ENCODE measurements around the gene RAMP3. TPM values are rescaled to one million over a fixed set of nuclear protein-coding genes. Genes with fewer than 3 reads are reported as not detected.

Gene RAMP3
- total and polyA plus RNA-seq, 2 donors (not counting 1 experiment from before 2014, with no cell fraction given), result not detected

DNA sequence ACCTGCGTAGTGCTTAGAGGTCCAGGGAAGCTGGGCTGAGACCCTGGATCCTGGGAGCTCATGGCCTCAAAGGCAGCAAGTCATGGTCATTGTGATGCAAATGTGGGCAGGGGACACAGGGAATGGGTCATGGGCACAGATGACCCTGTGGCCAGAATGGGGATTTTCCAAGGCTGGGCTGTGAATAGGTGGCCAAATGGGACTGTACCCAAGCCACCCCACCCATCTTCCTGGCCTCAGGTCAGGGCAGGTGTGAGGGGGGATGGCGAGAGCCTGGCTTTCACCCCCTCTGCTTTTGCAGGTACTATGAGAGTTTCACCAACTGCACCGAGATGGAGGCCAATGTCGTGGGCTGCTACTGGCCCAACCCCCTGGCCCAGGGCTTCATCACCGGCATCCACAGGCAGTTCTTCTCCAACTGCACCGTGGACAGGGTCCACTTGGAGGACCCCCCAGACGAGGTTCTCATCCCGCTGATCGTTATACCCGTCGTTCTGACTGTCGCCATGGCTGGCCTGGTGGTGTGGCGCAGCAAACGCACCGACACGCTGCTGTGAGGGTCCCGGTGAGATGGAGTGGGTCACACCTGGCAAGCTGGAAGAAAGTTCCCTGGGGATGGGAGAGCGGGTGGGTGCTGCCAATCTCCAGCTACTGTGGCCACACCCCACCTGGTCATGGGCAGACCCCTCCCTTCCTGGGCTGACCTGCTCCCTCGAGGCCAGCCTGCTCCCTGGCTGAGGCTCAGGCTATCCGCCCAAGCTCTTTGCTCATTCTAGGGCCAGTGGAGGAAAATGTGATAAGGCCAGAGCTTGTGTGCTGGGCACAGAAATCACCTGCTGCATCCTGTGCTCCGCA lies 25.5 kb downstream of the RAMP3 start:
- ChIA-PET CTCF (no interaction called here), POLR2A (no interaction called here)
- intact Hi-C loops (cut with micrococcal nuclease), result no loop called here
- Histone ChIP-seq H3K9ac (ENCODE audit: low read length) (no peak overlapping the region), H3K4me2 (replicated peaks; ENCODE audit: low read depth, low read length, poor library complexity, severe bottlenecking) (no peak overlapping the region), H2AFZ (ENCODE audit: insufficient read depth, low read depth, low read length, poor library complexity, severe bottlenecking) (no peak overlapping the region), H3K9me3 (ENCODE audit: control extremely low read depth in 1 of 3, control insufficient read depth in 2 of 3, insufficient read depth in 1 of 3, low read length in 2 of 3) (no peaks in the 10 kb centered on the region), H3K36me3 (replicated peaks in 1 of 2; ENCODE audit: control extremely low read depth in 1 of 2, control insufficient read depth in 1 of 2, extremely low read depth in 1 of 2, insufficient read depth in 2 of 2, low read length in 1 of 2) (no peaks in the 10 kb centered on the region), H3K4me1 (ENCODE audit: control insufficient read depth in 2 of 2, insufficient read depth in 2 of 2, low read length in 2 of 2) (no peaks in the 10 kb centered on the region), H3K79me2 (ENCODE audit: control insufficient read depth, insufficient read depth, low read length) (no peaks in the 10 kb centered on the region), H3K4me3 (ENCODE audit: control extremely low read depth in 1 of 5, extremely low read depth in 1 of 5, insufficient read depth in 1 of 5, low read depth in 2 of 5, low read length in 4 of 5) (no peak overlapping the region), H3K27ac (ENCODE audit: low read length in 2 of 2) (no peak overlapping the region), H4K20me1 (ENCODE audit: control insufficient read depth, insufficient read depth, low read length, poor library complexity, severe bottlenecking) (no peaks in the 10 kb centered on the region), H3K27me3 (replicated peaks in 1 of 4; ENCODE audit: control extremely low read depth in 1 of 4, control insufficient read depth in 3 of 4, insufficient read depth in 4 of 4, low read length in 3 of 4) (peaks cover 0 to 2% (median 1%) of the 10 kb centered on the region in 4 experiments)
- no peak for DNase-seq
- ATAC-seq (ENCODE audit: low read depth), result no peak
- H3K4me3 Mint-ChIP-seq, result no peak overlapping the region
- no peaks in the 10 kb centered on the region for H3K9me3 Mint-ChIP-seq (ENCODE audit: insufficient read depth)
- 93% methylated on average over 21 of the region's 21 CpGs for WGBS (ENCODE audit: insufficient coverage)
- H3K27ac Mint-ChIP-seq, result no peak overlapping the region
- no peaks in the 10 kb centered on the region for H3K4me1 Mint-ChIP-seq
- peaks cover 19% of the 10 kb centered on the region for H3K27me3 Mint-ChIP-seq
- TF ChIP-seq EZH2 (IDR thresholded peaks at IDR 0.05; ENCODE audit: borderline replicate concordance, insufficient read depth, low read depth, low read length, poor library complexity, severe bottlenecking), result no peak
- TF ChIP-seq CTCF (IDR thresholded peaks at IDR 0.05), result no peak

GRCh38 chr7:45183711-45184210 lies 26.2 kb downstream of the RAMP3 start:
- peaks cover 21% of the 10 kb centered on the region for H3K27me3 Mint-ChIP-seq
- H3K79me2 ChIP-seq (ENCODE audit: control insufficient read depth, insufficient read depth, low read length), result no peaks in the 10 kb centered on the region
- H3K4me1 ChIP-seq (ENCODE audit: control insufficient read depth in 2 of 2, insufficient read depth in 2 of 2, low read length in 2 of 2), result no peaks in the 10 kb centered on the region
- CTCF ChIA-PET, result no interaction called here
- no peak overlapping the region for H3K4me3 ChIP-seq (ENCODE audit: control extremely low read depth in 1 of 5, extremely low read depth in 1 of 5, insufficient read depth in 1 of 5, low read depth in 2 of 5, low read length in 4 of 5)
- intact Hi-C loops (cut with micrococcal nuclease), result no loop called here
- no peak overlapping the region for H3K4me2 ChIP-seq (replicated peaks; ENCODE audit: low read depth, low read length, poor library complexity, severe bottlenecking)
- TF ChIP-seq EZH2 (IDR thresholded peaks at IDR 0.05; ENCODE audit: borderline replicate concordance, insufficient read depth, low read depth, low read length, poor library complexity, severe bottlenecking), result no peak
- no peak for TF ChIP-seq CTCF (IDR thresholded peaks at IDR 0.05)
- H3K9me3 Mint-ChIP-seq (ENCODE audit: insufficient read depth), result no peaks in the 10 kb centered on the region
- no peaks in the 10 kb centered on the region for H3K36me3 ChIP-seq (replicated peaks in 1 of 2; ENCODE audit: control extremely low read depth in 1 of 2, control insufficient read depth in 1 of 2, extremely low read depth in 1 of 2, insufficient read depth in 2 of 2, low read length in 1 of 2)
- H3K9ac ChIP-seq (ENCODE audit: low read length), result no peak overlapping the region
- H2AFZ ChIP-seq (ENCODE audit: insufficient read depth, low read depth, low read length, poor library complexity, severe bottlenecking), result no peak overlapping the region
- no peaks in the 10 kb centered on the region for H4K20me1 ChIP-seq (ENCODE audit: control insufficient read depth, insufficient read depth, low read length, poor library complexity, severe bottlenecking)
- 88% methylated on average over 10 of the region's 10 CpGs for WGBS (ENCODE audit: insufficient coverage)
- no peak overlapping the region for H3K4me3 Mint-ChIP-seq
- ATAC-seq (ENCODE audit: low read depth) (no peak), DNase-seq (no peak)
- H3K27ac ChIP-seq (ENCODE audit: low read length in 2 of 2), result no peak overlapping the region
- no peak overlapping the region for H3K27ac Mint-ChIP-seq
- H3K27me3 ChIP-seq (replicated peaks in 1 of 4; ENCODE audit: control extremely low read depth in 1 of 4, control insufficient read depth in 3 of 4, insufficient read depth in 4 of 4, low read length in 3 of 4), result peaks cover 0 to 2% (median 1%) of the 10 kb centered on the region in 4 experiments
- POLR2A ChIA-PET, result no interaction called here
- H3K9me3 ChIP-seq (ENCODE audit: control extremely low read depth in 1 of 3, control insufficient read depth in 2 of 3, insufficient read depth in 1 of 3, low read length in 2 of 3), result no peaks in the 10 kb centered on the region
- no peaks in the 10 kb centered on the region for H3K4me1 Mint-ChIP-seq

Data from B cell (primary cell).